ENCODE data around the gene RAP2C.
"Not testable (repeated sequence)": the region's sequence is repeated elsewhere in the genome, so short reads cannot be mapped to it uniquely, and the experiment has no call there.

RAP2C gene

DNA sequence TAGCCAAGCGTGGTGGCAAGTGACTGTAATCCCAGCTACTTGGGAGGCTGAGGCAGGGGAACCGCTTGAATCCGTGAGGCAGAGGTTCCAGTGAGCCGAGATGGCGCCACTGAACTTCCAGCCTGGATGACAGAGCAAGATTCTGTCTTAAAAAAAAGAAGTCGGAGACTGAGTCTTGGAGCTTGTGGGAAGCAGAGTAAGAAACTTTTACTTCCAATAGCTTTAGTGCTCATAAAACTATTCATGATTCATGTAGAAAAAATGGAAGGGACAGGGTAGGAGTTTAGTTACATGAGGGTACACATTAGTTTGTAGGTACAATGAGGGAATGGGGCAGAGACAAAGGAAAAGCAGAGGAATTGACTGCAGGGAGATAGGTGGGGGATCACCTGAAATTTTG lies 19.3 kb downstream of the RAP2C start:
- DNase-seq (ENCODE audit: low spot score), result no peak

DNA sequence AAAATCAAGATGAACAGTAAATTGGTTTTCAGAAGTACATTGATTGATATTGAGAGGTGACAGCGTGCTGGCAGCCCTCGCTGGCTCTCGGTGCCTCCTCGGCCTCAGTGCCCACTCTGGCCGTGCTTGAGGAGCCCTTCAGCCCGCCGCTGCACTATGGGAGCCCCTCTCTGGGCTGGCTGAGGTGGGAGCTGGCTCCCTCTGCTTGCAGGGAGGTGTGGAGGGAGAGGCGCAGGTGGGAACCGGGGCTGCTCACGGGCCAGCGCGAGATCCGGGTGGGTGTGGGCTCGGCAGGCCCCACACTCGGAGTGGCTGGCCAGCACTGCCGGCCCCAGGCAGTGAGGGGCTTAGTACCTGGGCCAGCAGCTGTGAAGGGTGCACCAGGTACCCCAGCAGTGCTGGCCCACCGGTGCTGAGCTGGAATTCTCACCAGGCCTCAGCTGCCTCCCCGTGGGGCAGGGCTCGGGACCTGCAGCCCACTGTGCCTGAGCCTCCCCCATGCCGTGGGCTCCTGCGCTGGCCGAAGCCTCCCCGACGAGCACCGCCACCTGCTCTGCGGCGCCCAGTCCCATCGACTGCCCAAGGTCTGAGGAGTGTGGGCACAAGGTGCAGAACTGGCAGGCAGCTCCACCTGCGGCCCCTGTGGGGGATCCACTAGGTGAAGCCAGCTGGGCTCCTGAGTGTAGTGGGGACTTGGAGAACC lies 25.2 kb downstream of the RAP2C start:
- no peak for DNase-seq (ENCODE audit: low spot score)

DNA sequence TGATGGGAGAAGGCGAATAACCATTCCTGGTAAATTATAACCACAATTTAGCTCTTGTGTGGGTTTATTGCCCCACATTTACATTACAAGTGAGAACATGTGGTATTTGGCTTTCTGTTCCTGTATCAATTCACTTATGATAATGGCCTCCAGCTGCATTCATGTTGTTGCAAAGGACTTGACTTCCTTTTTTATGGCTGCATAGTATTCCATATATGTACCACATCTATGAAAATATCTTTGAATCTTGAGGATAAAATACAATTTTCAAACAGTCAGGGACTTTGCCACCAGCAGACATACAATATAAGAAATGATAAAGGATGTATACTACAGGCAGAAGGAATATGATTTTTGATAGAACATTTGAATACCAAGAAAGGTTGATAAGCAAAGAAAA lies 27.3 kb downstream of the RAP2C start:
- no peak for DNase-seq (ENCODE audit: low spot score)

DNA sequence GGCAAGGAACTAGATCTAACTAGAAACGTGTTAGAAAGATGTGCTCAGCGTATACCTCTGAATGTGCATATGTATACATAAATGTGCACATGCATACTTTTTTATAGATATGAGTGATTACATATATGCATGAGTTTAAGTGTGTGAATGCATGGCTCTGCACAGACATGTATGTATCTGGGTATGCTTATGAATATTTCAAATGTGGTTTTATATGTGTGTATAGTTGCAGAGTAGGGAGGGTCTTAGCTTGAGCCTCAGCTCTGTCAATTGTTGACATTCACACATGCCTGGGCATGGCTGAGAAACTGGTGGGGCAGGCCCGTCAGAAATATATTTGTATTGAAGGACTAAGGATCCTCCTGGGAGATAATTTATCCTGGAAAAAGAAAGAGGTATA lies 31.1 kb downstream of the RAP2C start:
- DNase-seq (ENCODE audit: low spot score), result no peak

DNA sequence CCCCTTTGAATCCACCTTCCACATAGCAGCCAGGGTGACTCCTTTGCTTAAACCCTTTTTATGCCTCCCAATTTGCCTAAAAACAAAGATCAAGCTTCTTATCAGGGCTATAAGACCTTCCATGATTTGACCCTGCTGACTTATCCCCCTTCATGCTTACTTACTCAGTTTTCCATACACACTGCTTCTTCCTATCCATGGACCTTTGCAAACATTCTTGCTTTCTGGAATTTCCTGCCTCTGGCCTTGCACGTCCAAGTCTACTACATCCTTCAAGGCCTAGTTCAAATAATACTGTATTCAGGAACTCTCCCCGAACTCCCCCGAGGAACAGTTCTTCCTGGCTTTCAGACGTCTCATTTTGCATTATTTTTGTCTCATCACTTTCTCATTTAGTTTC lies 31.8 kb downstream of the RAP2C start:
- no peak for DNase-seq (ENCODE audit: low spot score)

DNA sequence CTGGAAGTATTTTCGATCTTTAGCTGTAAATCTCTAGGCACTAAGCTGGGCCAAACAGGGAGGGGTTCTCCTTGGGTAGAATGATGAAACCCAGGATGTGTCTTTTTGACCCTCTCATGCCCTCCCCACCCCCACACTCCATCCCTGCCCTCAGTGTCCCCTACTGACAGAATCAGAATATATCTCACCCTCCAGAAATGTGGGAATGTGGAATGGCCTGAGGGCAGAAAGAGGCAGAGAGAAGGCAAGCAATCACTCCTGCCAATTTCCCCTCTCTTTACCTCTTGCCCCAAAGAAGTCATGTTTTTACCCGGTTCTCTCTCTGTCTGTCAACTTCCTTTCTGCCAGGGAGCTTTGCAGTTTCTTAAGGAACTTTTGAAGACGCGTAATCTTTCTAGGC lies 34.4 kb downstream of the RAP2C start:
- no peak for DNase-seq (ENCODE audit: low spot score)

DNA sequence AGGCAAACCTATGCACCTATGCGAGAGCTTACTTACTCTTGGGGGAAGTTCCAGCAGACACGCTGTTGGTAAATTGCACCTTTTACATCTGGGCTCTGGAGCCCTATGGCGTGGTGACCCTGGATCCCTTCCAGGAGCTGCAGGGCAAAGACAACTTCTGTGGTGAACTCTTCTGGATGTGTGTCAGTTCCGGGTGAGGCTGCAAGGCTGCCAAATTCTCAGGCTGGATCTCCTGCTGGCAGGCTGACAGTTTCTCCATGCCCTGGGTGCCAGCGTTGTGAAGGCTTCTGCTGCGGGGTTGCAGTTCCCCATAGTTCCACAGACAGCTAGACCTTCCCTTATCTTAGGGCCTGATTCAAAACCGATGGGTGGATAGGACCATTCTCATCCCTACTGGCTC lies 37.9 kb downstream of the RAP2C start:
- peak; percentile 24 for DNase-seq (ENCODE audit: low spot score)

DNA sequence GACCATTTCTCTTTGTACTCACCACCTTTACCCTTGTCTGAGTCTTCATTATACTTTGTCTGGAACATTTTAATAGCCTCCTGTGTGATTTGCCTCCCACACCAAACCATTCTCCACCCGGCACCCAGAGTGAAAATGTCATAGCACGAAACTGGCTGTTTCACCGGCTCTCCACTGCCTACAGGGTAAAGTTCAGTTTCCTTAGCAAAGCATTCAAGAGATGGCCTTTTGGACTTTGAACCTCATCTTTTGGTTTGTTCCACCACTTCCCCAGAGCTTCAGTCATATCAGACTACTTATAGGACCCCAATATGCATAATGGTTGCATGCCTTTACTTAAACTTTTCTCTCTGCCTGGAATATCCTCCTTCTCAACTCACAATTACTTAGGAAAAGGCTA lies 38.3 kb downstream of the RAP2C start:
- peak; percentile 5 for DNase-seq (ENCODE audit: low spot score)

DNA sequence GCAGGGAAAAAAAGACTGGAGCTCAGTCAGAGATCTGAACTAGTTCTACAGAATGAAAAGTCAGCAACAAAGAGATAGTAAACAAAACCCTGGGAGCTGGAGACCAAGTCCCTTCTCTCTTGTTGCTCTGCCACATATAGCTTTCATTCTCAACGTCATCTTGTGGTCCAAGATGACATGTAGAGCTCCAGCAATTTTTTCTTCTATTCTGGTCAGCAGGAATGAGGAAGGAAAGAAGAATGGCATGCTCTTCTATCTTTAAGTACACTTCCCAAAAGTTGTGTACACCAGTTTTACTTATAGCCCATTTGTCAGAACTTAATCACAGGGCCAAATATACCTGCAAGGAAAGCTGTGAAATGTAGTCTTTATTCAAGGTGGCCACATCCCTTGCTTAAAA lies 45.6 kb downstream of the RAP2C start:
- no peak for DNase-seq (ENCODE audit: low spot score)

DNA sequence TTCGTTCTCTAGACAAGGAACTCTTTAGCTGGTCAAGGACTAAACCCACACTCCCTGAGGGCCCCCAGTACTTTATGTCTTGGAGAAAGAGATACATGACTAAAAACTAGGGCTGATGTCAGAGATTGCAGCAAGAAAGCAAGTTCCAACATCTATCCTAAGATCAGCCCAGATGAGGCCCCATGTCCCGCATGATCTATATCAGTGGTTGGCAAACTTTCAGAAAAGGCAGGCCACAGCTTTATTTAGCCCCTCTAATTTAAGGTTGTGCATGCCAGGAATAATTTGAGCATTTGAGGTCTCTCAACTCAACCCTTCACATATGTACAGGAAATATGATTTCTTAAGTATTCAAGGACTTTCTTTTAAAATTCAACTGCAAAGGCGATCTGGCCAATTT lies 47.4 kb downstream of the RAP2C start:
- no peak for DNase-seq (ENCODE audit: low spot score)

DNA sequence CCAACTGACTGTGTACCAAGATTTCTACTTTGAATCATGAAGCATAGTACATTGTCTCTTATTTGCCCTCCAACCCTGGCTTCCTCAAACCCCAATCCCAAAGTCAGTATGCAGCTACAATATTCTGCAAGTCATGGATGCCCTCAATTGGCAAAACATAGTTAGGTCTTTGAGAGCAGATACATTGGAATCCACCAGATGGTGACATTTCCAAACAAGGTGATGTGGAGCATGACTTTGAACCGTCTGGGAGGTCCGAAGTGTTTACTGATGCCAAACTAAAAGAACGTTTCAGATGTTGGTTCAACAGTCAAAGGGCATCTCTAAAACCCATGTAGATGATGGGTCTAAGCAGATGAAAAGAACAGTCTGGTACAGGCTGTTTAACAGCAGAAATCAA lies 47.8 kb downstream of the RAP2C start:
- DNase-seq (ENCODE audit: low spot score), result no peak

DNA sequence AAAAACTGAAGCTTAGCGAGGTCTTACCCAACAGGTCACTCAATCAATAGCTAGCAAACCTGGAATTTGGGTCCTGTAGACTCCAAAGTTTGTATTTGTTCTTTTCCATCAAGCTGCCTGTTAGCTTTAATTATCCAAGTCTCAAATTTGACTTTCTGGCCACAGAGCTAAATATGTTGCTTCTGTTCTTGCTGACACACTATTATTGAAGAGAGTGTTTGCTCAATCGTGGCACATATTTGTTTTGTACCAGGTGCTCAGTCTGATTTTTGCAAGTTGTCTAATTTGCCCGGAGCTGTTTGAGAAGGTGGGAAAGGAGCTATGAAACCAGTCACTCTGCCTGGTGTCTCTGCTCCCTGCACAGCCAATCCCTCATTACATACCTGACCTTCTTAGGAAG lies 49.7 kb downstream of the RAP2C start:
- DNase-seq (ENCODE audit: low spot score), result no peak

DNA sequence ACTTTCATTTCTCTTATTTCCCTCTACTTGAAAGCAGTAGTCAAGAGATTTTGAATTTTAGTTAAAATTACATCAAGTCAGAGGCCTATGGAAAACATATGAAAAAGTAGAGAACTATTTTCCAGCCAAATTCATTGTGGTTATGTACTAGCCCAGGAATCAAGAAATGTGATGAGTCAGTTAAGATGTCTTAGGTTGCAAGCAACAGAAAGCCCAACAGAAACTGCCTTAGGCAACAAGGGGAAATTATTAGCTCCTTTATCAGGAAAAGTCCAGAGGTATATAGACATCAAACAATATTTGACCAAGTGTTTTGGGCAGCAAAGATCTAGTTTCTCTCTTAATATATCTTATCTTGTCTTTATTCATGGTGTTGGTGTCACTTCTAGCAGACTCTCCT lies 53.6 kb downstream of the RAP2C start:
- no peak for DNase-seq (ENCODE audit: low spot score)

DNA sequence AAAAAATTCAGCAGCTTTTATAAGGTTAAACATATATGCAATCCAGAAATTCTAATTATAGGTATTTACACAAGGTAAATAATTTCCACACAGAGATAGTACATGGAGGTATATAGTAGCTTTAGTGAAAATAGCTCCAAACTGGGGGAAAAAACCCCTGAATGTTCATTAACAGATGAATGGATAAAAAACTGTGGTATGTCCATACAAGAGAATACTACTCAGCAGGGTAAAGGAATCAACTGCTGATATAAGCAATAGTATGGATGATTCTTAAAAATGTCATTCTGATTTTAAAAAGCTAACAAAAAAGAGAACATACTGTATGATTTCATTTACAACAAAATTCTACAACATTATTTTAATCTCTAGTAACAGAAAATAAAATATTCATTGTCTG lies 54.2 kb downstream of the RAP2C start:
- DNase-seq (ENCODE audit: low spot score), result no peak

DNA sequence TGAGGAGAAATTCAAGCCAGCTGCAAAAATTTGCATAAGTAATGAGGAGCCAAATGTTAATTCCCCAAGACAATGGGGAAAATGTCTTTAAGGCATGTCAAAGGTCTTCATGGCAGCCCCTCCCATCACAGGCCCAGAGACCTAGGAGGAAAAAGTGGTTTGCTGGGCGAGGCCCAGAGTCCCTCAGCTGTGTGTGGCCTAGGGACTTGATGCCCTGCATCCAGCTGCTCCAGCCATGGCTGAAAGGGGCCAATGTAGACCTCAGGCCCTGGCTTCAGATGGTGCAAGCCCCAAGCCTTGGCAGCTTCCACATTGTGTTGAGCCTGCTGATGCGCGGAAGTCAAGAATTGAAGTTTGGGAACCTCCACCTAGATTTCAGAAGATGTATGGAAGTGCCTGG lies 56.2 kb downstream of the RAP2C start:
- not testable (repeated sequence) for DNase-seq (ENCODE audit: low spot score)

DNA sequence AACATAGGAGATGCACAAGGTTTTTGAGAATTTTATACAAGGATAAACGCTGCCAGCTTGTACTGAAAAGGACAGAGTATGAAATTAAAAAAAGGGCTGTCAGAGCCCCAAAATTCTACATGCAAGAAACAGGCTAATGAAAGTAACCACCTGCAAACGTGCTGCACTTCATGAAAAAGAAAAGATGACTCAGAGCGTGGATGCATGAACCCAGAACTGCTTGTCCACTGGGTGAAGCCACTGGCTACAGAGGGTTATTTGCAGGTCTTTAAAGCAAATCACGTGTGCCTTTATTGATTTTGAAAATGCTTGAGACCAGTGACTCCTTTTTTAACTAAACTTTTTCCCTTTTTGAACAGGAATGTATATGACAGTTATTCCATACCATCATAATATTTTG lies 66.1 kb downstream of the RAP2C start:
- DNase-seq (ENCODE audit: low spot score), result no peak

Data from LoVo (cell line).